C4-2B (cell line): ENCODE results near the gene RORC.

ENCODE experiments used
- CTCF ChIP-seq: fragments of 450-650 bp; conservative IDR thresholded peaks from 2 replicates; pipeline ENCODE4 v1.5.1; 2017; ENCODE audit warnings: mild to moderate bottlenecking
- ZFX ChIP-seq: fragments of 450-650 bp; IDR thresholded peaks from 2 replicates; pipeline ENCODE4 v1.6.1; 2017

GRCh38 chr1:151823175-151823574 lies 8.4 kb downstream of the RORC start:
- TF ChIP-seq CTCF: no peak
- no peak for TF ChIP-seq ZFX
